OCI-LY3 (cell line): ENCODE data around the gene SMYD1.

Experiments used
- EZH2phosphoT487 ChIP-seq: fragments of 200-600 bp; shearing (Covaris generic); IDR thresholded peaks from 2 replicates; pipeline ENCODE4 v1.6.1; 2018; ENCODE audit warnings: antibody characterized with exemption, mixed run types, low read depth
- TF ChIP-seq, protein P1 (sequence below): fragments of 200-600, 300-600 bp; sonication (generic); IDR thresholded peaks from 2 replicates; pipeline ENCODE4 v1.5.1; 2014; ENCODE audit warnings: antibody characterized with exemption, low read length, low read depth

DNA sequence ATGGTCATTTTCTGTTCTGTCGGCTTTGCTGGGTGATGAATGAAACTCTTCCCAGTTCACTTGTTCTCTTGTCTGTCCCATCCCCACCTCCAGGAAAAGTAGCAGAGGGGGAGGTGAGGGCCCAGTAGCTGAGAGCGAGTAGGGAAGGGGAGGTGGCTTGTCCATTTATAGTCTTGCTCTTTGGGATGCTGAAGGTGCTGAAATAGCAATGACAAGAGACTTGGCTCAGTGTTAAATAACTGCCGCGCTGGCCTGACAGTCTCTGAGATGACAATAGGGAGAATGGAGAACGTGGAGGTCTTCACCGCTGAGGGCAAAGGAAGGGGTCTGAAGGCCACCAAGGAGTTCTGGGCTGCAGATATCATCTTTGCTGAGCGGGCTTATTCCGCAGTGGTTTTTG, at the start of gene SMYD1:
- TF ChIP-seq, protein P1, sequence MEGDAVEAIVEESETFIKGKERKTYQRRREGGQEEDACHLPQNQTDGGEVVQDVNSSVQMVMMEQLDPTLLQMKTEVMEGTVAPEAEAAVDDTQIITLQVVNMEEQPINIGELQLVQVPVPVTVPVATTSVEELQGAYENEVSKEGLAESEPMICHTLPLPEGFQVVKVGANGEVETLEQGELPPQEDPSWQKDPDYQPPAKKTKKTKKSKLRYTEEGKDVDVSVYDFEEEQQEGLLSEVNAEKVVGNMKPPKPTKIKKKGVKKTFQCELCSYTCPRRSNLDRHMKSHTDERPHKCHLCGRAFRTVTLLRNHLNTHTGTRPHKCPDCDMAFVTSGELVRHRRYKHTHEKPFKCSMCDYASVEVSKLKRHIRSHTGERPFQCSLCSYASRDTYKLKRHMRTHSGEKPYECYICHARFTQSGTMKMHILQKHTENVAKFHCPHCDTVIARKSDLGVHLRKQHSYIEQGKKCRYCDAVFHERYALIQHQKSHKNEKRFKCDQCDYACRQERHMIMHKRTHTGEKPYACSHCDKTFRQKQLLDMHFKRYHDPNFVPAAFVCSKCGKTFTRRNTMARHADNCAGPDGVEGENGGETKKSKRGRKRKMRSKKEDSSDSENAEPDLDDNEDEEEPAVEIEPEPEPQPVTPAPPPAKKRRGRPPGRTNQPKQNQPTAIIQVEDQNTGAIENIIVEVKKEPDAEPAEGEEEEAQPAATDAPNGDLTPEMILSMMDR = no peak
- no peak for TF ChIP-seq EZH2phosphoT487
